Measurements from ENCODE around the gene RECQL5. TPM values are rescaled to one million over a fixed set of nuclear protein-coding genes. Genes with fewer than 3 reads are reported as not detected.
A peak's percentile ranks its signal among the peaks of the same experiment; 100 is the strongest.

RECQL5 gene
- total RNA-seq, 1 donor from 2014 or later, result 17.3 TPM

- no peaks in the 10 kb centered on the region for H3K27me3 ChIP-seq (ENCODE audit: low read depth)
- intact Hi-C loops (cut with micrococcal nuclease), result no loop called here
- peaks cover 44% of the 10 kb centered on the region for H3K36me3 ChIP-seq
- no peak for TF ChIP-seq CTCF (IDR thresholded peaks at IDR 0.05; ENCODE audit: borderline replicate concordance)
- peak overlapping the region; percentile 96 for H3K27ac ChIP-seq (replicated peaks)
- peaks cover 93% of the 10 kb centered on the region for H3K4me1 ChIP-seq
- no peak overlapping the region for H3K4me3 ChIP-seq
- no peak for DNase-seq
- H3K9me3 ChIP-seq (replicated peaks), result no peaks in the 10 kb centered on the region
Measured at GRCh38 chr17:75697651-75698291, 30.8 kb upstream of the RECQL5 start.

- intact Hi-C loops (cut with micrococcal nuclease), result no loop called here
- peak overlapping the region; percentile 96 for H3K27ac ChIP-seq (replicated peaks)
- H3K9me3 ChIP-seq (replicated peaks), result no peaks in the 10 kb centered on the region
- peaks cover 98% of the 10 kb centered on the region for H3K4me1 ChIP-seq
- no peak overlapping the region for H3K4me3 ChIP-seq
- no peak for TF ChIP-seq CTCF (IDR thresholded peaks at IDR 0.05; ENCODE audit: borderline replicate concordance)
- peak; percentile 73 for DNase-seq
- H3K27me3 ChIP-seq (ENCODE audit: low read depth), result no peaks in the 10 kb centered on the region
- peaks cover 26% of the 10 kb centered on the region for H3K36me3 ChIP-seq
Measured at GRCh38 chr17:75695830-75696271, 28.9 kb upstream of the RECQL5 start.

GRCh38 chr17:75695141-75695829 lies 28.3 kb upstream of the RECQL5 start:
- peaks cover 20% of the 10 kb centered on the region for H3K36me3 ChIP-seq
- H3K27ac ChIP-seq (replicated peaks), result peak overlapping the region; percentile 96
- DNase-seq, result no peak
- no peaks in the 10 kb centered on the region for H3K9me3 ChIP-seq (replicated peaks)
- no peak for TF ChIP-seq CTCF (IDR thresholded peaks at IDR 0.05; ENCODE audit: borderline replicate concordance)
- intact Hi-C loops (cut with micrococcal nuclease), result no loop called here
- no peaks in the 10 kb centered on the region for H3K27me3 ChIP-seq (ENCODE audit: low read depth)
- no peak overlapping the region for H3K4me3 ChIP-seq
- peaks cover 98% of the 10 kb centered on the region for H3K4me1 ChIP-seq

GRCh38 chr17:75694536-75694935 lies 27.6 kb upstream of the RECQL5 start:
- intact Hi-C loops (cut with micrococcal nuclease), result no loop called here
- peak; percentile 9 for TF ChIP-seq CTCF (IDR thresholded peaks at IDR 0.05; ENCODE audit: borderline replicate concordance)
- peak; percentile 26 for DNase-seq
- Histone ChIP-seq H3K36me3 (peaks cover 14% of the 10 kb centered on the region), H3K27me3 (ENCODE audit: low read depth) (no peaks in the 10 kb centered on the region), H3K9me3 (replicated peaks) (no peaks in the 10 kb centered on the region), H3K4me1 (peaks cover 91% of the 10 kb centered on the region), H3K4me3 (no peak overlapping the region), H3K27ac (replicated peaks) (peak overlapping the region; percentile 96)

GRCh38 chr17:75693500-75694481 lies 26.8 kb upstream of the RECQL5 start:
- peak overlapping the region; percentile 96 for H3K27ac ChIP-seq (replicated peaks)
- no peak for TF ChIP-seq CTCF (IDR thresholded peaks at IDR 0.05; ENCODE audit: borderline replicate concordance)
- H3K27me3 ChIP-seq (ENCODE audit: low read depth), result no peaks in the 10 kb centered on the region
- H3K4me1 ChIP-seq, result peaks cover 90% of the 10 kb centered on the region
- peaks cover 14% of the 10 kb centered on the region for H3K36me3 ChIP-seq
- H3K4me3 ChIP-seq, result no peak overlapping the region
- intact Hi-C loops (cut with micrococcal nuclease), result no loop called here
- peak; percentile 82 for DNase-seq
- no peaks in the 10 kb centered on the region for H3K9me3 ChIP-seq (replicated peaks)

Data from left ventricle myocardium inferior (tissue), 1 donor.